Putamen (tissue), 1 donor: ENCODE measurements around the gene ALX3.
"Not testable (repeated sequence)": the region's sequence is repeated elsewhere in the genome, so short reads cannot be mapped to it uniquely, and the experiment has no call there.

ENCODE experiments used
- DNase-seq: peaks from one replicate; pipeline ENCODE4 v3.0.0-alpha.2; 2016; ENCODE audit warnings: low spot score

ALX3 gene

GRCh38 chr1:110089561-110090275 is 19.2 kb upstream of the ALX3 start:
- no peak for DNase-seq

GRCh38 chr1:110088739-110089316 is 18.4 kb upstream of the ALX3 start:
- no peak for DNase-seq

- peak; percentile 25 for DNase-seq
Measured at GRCh38 chr1:110087812-110088738, 17.6 kb upstream of the ALX3 start.

DNA sequence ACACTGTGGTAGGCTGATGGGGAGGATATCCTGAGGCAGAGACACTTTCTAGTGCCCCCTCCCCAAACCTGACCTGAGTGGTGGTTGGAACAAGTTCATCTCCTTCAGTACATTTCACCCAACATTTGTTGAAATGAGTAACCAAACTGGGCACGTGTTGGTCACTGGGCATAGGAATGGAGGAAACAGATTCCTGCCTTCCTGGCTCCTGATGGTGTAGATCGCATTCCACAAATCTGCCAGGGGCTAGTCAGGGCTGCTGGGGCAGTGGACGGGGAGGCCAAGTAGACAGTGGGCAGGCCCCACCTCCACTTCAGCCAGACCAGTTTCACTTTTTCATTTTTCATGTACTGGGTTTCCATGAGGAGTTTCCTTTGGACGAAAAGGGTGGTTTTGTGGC is 16.5 kb upstream of the ALX3 start:
- no peak for DNase-seq

DNA sequence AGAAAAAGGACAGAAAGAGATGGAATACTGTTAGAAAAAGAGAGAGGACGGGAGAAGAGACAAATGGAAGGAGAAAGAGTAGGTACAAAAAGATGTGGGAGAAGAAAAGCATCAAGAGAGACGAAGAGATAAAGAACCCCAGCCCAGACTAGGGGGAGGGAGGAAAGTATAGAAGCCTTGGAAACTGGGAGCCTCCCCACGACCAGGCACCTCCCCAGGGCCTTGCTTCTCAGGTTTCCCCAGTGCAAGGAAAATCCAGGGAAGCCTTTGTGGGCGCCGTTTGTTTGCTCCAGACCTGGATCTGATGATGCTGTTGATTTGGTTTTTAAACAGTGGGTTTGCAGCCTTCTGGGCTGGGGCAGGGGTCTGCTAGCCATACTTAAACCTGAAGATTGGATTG is 15.2 kb upstream of the ALX3 start:
- no peak for DNase-seq

- DNase-seq = no peak
Measured at GRCh38 chr1:110084227-110085078, 14.0 kb upstream of the ALX3 start.

GRCh38 chr1:110083866-110084226 is 13.4 kb upstream of the ALX3 start:
- no peak for DNase-seq

DNA sequence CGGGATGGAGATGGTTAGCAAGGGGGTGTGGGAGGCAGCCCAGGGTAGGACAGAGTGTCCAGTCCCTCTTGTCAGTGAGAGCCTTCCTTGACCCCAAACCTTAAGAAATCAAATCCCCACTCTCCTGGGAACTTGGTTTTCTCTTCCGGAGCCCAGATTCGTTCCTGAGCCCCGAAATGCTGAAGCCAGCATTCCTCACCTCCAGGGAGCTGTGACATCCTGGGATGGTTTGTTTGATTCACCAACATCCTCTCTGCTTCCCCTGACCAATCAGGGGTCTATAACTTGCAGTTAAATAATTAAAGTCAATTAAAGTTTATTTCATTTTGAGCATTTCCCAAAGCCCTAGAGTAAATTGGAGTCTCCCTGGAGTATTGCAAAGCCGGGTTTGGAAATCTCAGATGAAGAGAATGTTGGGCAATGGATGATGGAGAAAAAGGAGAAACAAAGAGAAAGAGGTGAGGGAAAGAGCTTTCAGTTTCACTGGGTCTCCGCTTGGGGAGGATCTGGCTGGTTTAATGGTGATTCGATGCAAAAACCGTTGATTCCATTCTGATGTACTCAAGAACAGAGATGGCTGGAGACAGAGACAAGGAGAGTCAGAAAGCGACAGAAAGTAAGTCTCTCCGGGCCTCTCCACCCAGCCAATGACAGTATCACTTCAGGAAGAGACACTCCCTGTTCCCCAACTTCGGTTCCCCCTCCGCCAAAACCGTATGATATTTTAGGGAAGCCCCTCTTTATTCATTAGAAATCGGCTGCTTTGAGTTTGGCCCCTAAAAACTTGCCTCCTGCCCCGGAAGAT is 12.8 kb upstream of the ALX3 start:
- no peak for DNase-seq

DNA sequence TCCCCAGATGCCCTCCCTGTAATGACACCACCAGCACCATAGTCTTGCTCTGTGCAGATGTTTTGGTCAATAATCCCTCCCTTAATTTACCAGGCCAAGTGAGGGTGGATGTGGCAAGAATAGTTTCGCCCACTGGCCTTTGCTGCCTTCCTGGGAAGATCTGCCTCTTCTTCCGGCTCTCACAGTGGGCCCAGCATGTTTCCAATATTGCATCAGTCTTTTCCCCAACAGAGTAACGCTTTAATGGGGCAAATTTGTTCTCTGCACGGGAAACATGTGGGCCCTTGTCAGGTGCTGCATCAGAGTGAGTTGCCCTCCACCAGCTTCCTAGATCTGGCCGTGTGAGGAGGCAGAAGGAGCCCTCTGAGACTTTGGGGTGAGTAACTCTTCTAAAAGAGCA is 12.0 kb upstream of the ALX3 start:
- no peak for DNase-seq

DNA sequence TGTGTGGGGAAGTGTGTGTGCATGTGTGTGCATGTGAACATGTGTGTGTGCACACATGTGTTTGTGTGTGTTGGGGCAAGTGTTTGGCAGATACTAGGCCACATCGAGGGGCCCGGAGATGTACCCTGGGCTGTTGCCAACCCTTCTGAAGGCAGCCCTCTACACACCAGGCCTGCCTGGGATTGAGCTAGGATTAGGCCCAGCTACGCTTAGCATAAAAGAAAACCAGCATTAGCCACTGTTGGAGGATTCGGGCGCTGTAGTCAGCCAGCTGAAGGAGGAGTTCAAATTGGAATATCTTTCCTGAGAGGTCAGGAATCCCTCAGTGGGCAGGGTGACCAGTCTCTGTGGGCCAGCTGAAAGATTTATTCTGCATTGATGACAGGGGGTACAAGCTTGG is 10.6 kb upstream of the ALX3 start:
- DNase-seq = no peak

DNA sequence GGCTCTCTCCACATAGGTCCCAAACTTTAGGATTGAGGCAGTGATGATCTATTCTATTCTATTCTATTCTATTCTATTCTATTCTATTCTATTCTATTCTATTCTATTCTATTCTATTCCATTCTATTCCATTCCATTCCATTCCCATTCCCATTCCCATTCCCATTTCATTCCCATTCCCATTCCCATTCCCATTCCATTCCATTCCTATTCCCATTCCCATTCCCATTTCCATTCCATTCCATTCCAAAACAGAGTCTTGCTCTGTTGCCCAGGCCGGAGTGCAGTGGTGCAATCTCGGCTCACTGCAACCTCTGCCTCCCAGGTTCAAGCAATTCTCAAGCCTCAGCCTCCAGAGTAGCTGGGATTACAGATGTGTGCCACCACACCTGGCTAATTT is 9.5 kb upstream of the ALX3 start:
- DNase-seq = not testable (repeated sequence)

- DNase-seq = no peak
Measured at GRCh38 chr1:110076789-110077500, 6.5 kb upstream of the ALX3 start.

- DNase-seq = no peak
Measured at GRCh38 chr1:110074166-110074565, 3.7 kb upstream of the ALX3 start.

- no peak for DNase-seq
Measured at GRCh38 chr1:110070282-110070669, 196 bp downstream of the ALX3 start.

DNA sequence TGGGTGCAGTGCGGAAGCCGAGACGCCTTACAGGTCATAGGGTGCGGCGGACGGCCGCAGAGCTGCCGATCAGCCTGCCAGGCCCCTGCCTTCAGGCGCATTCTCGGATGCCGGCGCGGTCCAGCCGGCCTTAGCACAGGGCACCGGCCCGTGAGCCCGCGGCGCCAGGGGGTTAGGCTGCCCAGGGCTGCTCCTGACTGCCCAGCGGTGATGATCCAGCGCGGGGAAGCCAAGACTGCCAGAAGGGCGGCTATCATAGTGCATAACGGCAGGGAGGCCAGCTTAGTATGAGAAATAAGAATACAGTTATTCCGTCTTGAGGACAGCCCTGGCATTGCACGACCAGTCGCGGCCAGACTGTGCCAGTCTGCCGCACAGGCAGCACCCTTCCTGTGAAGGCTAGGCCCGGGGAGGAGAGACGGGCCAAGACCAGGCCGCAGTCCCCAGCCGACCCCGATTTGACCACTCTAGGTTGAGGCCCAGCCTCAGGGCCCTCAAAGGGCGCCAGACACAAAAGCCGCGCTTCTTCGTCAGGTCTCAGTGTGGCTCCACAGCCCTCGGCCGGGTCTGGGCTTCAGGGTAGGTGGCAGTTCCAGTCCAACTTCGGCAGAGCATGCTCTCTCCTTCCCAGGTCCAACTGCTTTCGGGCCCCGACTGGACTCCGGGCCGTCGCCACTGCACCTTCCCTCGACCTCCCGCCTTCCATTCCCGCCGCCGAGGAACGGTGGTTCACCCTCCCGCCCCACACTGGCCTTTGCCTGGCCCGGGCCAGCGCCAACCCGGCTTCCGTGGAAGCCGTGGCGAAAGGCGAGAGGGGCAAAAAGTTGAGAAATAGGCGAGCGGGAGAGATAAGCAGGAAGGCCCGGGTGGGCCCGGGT is 829 bp downstream of the ALX3 start:
- no peak for DNase-seq

- no peak for DNase-seq
Measured at GRCh38 chr1:110068646-110069403, 1.6 kb downstream of the ALX3 start.

DNA sequence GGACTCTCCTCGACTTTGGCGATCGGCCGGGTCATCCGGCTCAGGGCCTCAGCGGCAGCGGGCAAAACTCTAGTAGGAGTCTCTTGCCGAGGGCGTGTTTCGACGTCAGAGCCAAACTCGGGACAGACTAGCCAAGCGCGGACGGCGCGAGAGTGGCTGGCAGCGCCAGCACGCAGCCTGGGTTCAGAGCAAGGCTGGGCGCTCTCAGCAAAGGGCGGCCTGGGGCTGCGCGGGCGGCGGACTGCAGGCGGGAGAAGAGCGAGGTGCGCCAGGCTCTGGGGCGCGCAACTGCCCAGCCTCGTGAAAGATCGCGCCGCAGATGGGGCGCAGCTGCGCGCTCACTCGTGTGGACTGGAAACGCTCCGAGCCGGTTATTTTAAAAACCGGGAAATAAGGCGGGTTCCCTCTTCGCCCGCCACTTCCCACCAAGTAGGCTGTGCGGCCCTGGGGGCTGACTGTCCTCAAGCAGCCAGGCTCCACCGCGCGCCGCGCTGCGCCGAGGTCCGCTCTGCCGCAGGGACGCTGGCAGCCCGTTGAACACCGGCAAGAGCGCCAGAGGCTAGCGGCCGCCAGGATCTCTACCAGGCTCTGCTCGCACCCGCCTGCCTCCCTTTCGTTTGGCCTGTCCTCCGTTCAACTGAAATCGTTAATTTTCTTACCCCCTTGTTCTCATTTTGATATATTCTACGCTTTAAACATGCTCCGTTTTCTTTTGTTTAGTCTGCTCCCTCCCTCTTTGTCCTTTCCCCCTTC is 2.4 kb downstream of the ALX3 start:
- no peak for DNase-seq

DNA sequence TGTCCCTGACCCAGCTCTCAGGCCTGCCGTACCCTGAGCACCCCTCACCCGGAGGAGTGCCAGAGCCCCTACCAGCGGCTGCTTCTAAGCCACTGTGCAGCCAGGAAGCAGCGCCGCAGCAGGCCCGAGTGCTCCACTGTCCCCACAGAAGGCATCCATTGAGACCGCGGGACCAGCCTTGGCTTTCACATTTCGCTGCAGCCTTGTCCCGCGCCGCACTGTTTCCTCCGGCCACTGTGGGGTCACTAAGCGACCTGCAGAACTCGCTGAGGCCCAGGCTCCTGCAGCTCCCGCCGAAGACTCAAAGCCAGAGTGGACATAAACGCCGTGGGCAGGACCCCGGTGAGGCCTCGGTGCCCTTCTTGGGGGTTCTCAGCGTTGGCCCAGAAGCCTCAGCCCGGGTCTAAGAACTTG is 3.0 kb downstream of the ALX3 start:
- DNase-seq = no peak
